ENCODE data around the gene RXRA.

The RXRA gene

GRCh38 chr9:134429481-134429880 is 103.2 kb downstream of the RXRA start:
- no peak overlapping the region for H3K4me3 ChIP-seq (ENCODE audit: control insufficient read depth, low read depth, low read length)
- no peak for DNase-seq (ENCODE audit: low read depth)
- TF ChIP-seq, protein P1, sequence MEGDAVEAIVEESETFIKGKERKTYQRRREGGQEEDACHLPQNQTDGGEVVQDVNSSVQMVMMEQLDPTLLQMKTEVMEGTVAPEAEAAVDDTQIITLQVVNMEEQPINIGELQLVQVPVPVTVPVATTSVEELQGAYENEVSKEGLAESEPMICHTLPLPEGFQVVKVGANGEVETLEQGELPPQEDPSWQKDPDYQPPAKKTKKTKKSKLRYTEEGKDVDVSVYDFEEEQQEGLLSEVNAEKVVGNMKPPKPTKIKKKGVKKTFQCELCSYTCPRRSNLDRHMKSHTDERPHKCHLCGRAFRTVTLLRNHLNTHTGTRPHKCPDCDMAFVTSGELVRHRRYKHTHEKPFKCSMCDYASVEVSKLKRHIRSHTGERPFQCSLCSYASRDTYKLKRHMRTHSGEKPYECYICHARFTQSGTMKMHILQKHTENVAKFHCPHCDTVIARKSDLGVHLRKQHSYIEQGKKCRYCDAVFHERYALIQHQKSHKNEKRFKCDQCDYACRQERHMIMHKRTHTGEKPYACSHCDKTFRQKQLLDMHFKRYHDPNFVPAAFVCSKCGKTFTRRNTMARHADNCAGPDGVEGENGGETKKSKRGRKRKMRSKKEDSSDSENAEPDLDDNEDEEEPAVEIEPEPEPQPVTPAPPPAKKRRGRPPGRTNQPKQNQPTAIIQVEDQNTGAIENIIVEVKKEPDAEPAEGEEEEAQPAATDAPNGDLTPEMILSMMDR (conservative IDR thresholded peaks at IDR 0.05; ENCODE audit: control insufficient read depth, insufficient read depth, low read depth, low read length), result no peak

DNA sequence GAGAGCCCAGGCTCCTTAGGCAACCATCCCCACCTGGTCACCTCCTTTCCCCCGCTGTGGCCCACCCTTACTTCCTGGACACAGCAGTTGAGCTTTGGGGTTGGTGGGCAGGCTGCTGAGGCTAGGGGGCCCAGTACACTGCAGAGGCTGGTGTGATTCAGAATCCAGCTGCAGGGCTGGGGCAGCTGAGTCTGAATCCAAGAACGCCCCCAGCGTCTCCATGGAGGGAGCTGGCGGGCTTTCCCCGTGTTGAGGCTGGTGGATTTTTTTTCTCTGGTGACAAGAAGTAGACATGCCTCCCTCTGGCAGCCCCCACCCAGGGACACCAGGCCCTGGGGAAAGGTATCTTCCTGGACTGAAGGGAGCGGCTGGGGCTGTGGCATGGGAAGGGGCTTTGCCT is 104.8 kb downstream of the RXRA start:
- TF ChIP-seq, protein P1 (conservative IDR thresholded peaks at IDR 0.05; ENCODE audit: control insufficient read depth, insufficient read depth, low read depth, low read length), result no peak
- no peak for DNase-seq (ENCODE audit: low read depth)
- H3K4me3 ChIP-seq (ENCODE audit: control insufficient read depth, low read depth, low read length), result no peak overlapping the region

GRCh38 chr9:134431626-134432025 is 105.4 kb downstream of the RXRA start:
- no peak overlapping the region for H3K4me3 ChIP-seq (ENCODE audit: control insufficient read depth, low read depth, low read length)
- TF ChIP-seq, protein P1 (conservative IDR thresholded peaks at IDR 0.05; ENCODE audit: control insufficient read depth, insufficient read depth, low read depth, low read length), result no peak
- DNase-seq (ENCODE audit: low read depth), result no peak

- TF ChIP-seq, protein P1 (conservative IDR thresholded peaks at IDR 0.05; ENCODE audit: control insufficient read depth, insufficient read depth, low read depth, low read length), result no peak
- no peak overlapping the region for H3K4me3 ChIP-seq (ENCODE audit: control insufficient read depth, low read depth, low read length)
- no peak for DNase-seq (ENCODE audit: low read depth)
These were observed 106.2 kb downstream of the RXRA start for GRCh38 chr9:134432471-134432870.

- TF ChIP-seq, protein P1 (conservative IDR thresholded peaks at IDR 0.05; ENCODE audit: control insufficient read depth, insufficient read depth, low read depth, low read length), result no peak
- peak; percentile 34 for DNase-seq (ENCODE audit: low read depth)
These were observed 106.8 kb downstream of the RXRA start for GRCh38 chr9:134433101-134433500.

GRCh38 chr9:134433909-134434882 is 107.9 kb downstream of the RXRA start:
- H3K4me3 ChIP-seq (ENCODE audit: control insufficient read depth, low read depth, low read length), result no peak overlapping the region
- DNase-seq (ENCODE audit: low read depth), result no peak
- TF ChIP-seq, protein P1 (conservative IDR thresholded peaks at IDR 0.05; ENCODE audit: control insufficient read depth, insufficient read depth, low read depth, low read length), result no peak

More at GRCh38 chr9:134433101-134433500, 106.8 kb downstream of the RXRA start:
- no peak overlapping the region for H3K4me3 ChIP-seq (ENCODE audit: control insufficient read depth, low read depth, low read length)
